GM20000 (cell line): ENCODE measurements around the gene MICAL3.

ENCODE experiments used
- DNase-seq: peaks from one replicate; pipeline ENCODE4 v3.0.0; 2012; ENCODE audit warnings: low spot score
- TF ChIP-seq, protein P1 (sequence below): IDR thresholded peaks from 2 replicates; pipeline ENCODE4 v1.5.1; 2012; ENCODE audit warnings: mild to moderate bottlenecking, control low read depth; ENCODE audit errors: extremely low read depth, missing control alignments

The MICAL3 gene

DNA sequence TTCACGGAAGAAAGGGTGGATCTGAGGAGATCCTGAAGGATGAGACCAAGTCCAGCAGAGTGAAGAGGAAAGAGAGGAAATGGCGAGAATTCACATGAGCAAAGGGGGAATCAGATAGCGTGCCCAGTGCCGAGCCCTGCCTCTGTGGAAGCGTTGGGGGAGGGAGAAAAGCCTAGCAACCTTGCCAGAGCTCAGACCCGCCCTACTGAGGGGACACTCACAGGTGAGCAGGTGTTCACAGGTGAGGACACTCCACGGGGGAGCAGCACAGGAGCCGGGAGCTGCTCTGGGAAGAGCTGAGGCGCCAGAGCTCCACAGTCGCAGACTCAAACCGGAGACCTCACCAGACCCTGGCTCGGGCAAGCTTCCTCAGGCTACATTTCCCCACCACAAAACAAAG is 56.2 kb downstream of the MICAL3 start:
- no peak for DNase-seq
- TF ChIP-seq, protein P1, sequence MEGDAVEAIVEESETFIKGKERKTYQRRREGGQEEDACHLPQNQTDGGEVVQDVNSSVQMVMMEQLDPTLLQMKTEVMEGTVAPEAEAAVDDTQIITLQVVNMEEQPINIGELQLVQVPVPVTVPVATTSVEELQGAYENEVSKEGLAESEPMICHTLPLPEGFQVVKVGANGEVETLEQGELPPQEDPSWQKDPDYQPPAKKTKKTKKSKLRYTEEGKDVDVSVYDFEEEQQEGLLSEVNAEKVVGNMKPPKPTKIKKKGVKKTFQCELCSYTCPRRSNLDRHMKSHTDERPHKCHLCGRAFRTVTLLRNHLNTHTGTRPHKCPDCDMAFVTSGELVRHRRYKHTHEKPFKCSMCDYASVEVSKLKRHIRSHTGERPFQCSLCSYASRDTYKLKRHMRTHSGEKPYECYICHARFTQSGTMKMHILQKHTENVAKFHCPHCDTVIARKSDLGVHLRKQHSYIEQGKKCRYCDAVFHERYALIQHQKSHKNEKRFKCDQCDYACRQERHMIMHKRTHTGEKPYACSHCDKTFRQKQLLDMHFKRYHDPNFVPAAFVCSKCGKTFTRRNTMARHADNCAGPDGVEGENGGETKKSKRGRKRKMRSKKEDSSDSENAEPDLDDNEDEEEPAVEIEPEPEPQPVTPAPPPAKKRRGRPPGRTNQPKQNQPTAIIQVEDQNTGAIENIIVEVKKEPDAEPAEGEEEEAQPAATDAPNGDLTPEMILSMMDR, result no peak

DNA sequence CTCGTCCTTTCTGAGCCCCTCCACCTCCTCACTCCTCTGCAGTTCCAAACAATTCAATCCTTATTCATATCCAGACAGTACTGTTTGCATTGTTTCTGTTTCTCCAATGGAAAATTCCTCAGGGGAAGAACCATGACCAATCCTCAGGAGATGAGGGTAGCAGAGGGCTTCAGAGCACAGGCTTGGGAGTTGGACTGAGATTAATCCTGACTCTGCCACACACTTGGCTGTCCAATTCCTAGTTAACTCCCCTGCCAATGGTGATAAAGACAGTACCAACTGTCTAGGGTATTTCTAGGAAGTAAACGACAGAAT is 58.0 kb downstream of the MICAL3 start:
- DNase-seq, result no peak
- TF ChIP-seq, protein P1, result no peak

DNA sequence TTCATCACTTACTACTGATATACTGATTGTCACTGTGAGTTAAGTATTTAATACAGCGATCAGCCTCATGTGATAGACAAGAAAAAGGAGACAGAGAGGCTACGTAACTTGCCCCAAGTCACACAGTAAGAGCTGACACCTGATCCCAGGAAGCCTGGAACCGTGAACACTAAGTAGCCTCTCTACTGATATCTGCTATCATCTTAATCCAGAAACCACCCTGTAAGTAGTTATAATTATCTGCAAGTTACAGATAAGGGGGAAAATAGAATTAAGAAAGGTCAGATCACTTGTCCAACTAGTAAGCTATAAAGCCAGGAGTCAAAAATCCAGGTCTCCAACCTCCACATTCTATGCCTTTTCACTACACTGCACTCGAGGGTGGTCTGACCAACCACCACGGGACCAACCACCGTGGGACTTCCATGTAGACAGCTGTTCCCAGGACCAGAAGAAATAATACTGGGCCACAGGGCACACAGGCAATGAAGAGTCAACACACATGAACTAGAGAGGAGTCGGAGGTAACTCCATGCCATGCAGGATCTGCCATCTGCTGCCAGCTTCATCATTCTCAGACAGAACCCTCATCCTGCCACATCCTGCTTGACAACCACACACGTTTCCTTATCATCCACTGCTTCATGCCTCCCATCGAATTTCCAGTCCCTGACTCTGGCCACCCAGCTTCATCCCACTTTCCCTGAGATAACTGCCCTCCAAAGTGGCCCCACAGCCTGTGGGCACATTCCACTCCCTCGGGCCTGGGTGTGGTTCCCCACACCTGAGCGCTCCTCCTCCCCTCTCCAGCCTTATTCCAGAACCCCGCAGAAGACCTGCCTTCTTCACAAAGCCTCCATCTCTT is 58.6 kb downstream of the MICAL3 start:
- TF ChIP-seq, protein P1, result no peak
- no peak for DNase-seq

DNA sequence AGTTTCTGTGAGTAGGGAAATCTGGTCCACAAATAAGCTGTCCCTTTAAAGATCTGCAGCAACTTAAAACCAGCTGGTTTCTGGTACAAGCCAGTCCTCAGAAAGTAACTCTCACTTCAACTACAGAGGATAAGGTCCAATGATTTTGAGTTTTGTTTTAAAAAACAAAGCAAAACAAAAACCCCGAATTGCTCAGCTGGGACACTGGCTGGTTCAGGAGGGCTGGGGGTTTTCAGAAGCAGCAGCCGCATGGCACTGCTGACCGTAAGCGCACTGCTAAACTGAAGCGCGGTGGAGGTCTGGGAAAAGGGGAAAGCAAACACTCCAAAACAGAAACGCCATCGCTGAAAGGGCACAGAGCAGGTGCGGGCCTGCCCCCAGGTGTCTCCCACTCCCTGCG is 59.7 kb downstream of the MICAL3 start:
- peak; percentile 83 for DNase-seq
- TF ChIP-seq, protein P1, result no peak

DNA sequence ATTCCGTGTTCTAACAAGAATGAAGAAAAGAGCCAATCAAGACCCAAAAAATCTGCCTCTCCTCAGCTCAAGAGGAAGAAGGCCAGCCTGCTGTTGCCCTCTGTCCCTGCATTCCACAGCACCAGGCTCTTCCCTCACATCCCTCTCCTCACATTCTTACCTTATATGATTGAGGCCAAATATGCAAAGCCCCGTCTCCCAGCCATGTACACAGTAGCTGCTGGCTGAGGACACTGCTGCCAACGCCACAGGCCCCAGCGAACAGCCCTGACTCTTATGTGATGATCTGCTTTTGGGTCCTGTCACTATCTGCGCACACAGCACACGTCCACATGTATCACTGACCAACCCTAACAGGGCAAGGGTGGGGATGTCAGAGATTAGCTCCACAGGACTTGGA is 60.2 kb downstream of the MICAL3 start:
- no peak for DNase-seq
- TF ChIP-seq, protein P1, result no peak

DNA sequence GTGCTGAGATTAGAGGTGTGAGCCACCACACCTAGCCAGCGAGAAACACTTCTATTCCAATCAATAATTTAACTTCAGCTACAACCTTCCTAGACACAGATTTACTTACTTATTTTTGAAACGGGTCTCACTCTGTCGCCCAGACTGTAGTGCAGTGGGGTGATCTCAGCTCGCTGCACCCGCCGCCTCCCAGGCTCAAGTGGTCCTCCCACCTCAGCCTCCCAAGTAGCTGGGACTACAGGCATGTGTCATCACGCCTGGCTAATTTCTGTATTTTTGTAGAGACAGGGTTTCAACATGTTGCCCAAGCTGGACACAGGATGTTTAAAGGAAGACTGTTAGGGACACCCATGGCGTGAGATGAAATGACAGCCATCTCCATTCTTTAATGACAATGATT is 61.3 kb downstream of the MICAL3 start:
- no peak for DNase-seq
- TF ChIP-seq, protein P1, result no peak

DNA sequence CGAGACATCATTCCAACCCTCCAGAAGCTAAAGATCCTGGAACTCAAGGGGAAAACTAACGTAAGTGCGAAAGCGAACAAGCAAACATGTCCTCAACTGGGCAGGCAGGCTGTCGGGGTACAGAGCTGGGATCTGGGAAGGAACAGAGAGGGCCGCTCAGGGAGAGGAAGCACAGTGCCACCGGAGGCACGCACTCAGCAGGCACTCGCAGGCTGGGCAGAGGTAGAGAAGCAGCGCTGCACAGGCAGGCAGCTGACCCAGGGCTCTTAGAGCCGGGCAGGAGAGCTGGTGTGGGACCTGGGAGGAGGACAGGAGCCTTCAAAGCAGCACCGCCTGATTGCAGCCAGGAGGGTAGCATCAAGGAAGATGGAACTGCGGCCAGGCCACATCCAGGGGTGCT is 62.2 kb downstream of the MICAL3 start:
- TF ChIP-seq, protein P1, result no peak
- no peak for DNase-seq
